ENCODE results near the gene PAPSS2. TPM values are rescaled to one million over a fixed set of nuclear protein-coding genes. Genes with fewer than 3 reads are reported as not detected.

Gene PAPSS2
- total and polyA plus RNA-seq, 2 experiments from 2014 or later: 38.3 to 58.0 TPM

DNA sequence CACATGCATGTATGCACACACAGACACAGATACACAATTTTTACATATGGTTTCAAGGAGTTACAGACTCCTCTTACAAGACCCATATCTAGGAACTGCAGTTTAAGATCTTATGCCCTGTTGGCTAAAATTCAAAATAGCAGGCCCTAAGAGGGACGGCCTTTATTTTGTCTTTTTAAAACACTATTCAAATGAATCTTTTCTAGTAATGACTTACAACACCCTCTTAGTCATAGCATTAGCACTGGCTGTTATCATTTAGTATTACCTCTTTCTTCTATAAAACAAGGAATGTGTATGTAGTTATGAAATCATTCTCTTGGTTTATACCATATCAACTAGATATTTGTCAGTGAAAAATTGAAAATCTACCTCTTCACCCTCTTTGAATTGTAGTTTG lies 15.3 kb downstream of the PAPSS2 start:
- no peaks in the 10 kb centered on the region for H3K27me3 ChIP-seq
- H3K4me1 ChIP-seq (ENCODE audit: insufficient read depth): no peaks in the 10 kb centered on the region
- H3K4me2 ChIP-seq: no peak overlapping the region
- H2AFZ ChIP-seq: no peak overlapping the region
- no peaks in the 10 kb centered on the region for H3K9me2 ChIP-seq (replicated peaks; ENCODE audit: insufficient read depth)
- H3K36me3 ChIP-seq (replicated peaks; ENCODE audit: insufficient read depth, low read depth): no peaks in the 10 kb centered on the region
- H3K27ac ChIP-seq: no peak overlapping the region
- peaks cover 51% of the 10 kb centered on the region for H3K79me2 ChIP-seq
- no peak for TF ChIP-seq EZH2 (IDR thresholded peaks at IDR 0.05; ENCODE audit: borderline replicate concordance)
- no peak for TF ChIP-seq CTCF (IDR thresholded peaks at IDR 0.05; ENCODE audit: poor library complexity)
- no peak for TF ChIP-seq EZH2phosphoT487 (IDR thresholded peaks at IDR 0.05; ENCODE audit: low read depth, severe bottlenecking, unreplicated experiment)
- H3K9me3 ChIP-seq (ENCODE audit: low read depth): no peaks in the 10 kb centered on the region
- no peak overlapping the region for H3K4me3 ChIP-seq
- DNase-seq (ENCODE audit: low spot score): no peak
- WGBS (ENCODE audit: low lambda C conversion rate, missing lambda C conversion rate): 87% methylated on average over 1 of the region's 1 CpG
- no peaks in the 10 kb centered on the region for H4K20me1 ChIP-seq (ENCODE audit: insufficient read depth, poor library complexity, severe bottlenecking)

DNA sequence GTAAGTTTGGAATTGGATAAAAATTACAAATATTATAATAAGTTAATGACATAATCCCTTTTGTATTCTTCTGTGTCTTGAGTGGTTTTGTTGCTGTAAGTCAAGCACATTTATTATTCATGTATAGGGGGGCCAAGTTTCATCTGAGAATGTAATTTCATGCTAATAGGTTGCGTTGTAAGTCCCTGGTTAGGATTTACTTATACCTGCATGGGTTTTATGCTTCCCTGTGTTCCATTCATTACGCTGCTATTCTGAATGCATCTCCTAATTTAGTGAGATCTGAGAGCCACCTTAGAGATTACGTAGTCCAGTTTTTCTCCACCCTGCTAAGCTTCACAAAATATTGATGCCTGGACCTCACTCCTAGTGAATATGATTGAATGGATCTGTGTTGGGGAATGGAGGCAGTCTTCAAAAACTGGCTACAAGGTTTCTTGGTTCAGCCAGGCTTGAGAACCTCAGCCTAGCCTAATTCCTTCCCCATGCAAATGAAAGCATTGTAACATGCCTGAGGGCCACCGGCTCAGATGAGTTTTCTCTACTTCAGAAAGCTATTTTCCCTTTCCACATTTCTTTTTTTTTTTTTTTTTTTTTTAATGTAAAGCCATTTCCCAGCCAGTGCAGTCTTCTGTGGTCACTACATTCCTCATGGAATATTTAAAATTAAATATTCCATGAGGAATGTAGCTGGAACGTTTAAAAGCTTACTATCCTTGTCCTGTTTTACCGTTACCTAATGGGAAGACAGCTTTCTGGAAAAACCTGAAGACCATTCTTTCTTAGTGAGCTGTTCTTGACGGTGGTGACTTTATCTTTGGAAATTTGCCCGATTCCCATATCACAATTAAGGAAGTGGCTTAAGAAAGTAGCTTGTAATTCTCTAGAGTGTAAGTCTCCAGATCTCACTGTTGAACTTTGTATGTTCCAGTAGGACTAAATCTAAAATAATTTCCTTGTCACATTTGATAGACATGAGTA lies 16.0 kb downstream of the PAPSS2 start:
- no peak for TF ChIP-seq CTCF (IDR thresholded peaks at IDR 0.05; ENCODE audit: poor library complexity)
- no peak for TF ChIP-seq EZH2 (IDR thresholded peaks at IDR 0.05; ENCODE audit: borderline replicate concordance)
- no peak for TF ChIP-seq EZH2phosphoT487 (IDR thresholded peaks at IDR 0.05; ENCODE audit: low read depth, severe bottlenecking, unreplicated experiment)
- Histone ChIP-seq H3K4me3 (no peak overlapping the region), H3K9me3 (ENCODE audit: low read depth) (no peaks in the 10 kb centered on the region), H3K36me3 (replicated peaks; ENCODE audit: insufficient read depth, low read depth) (no peaks in the 10 kb centered on the region), H2AFZ (no peak overlapping the region), H3K9me2 (replicated peaks; ENCODE audit: insufficient read depth) (no peaks in the 10 kb centered on the region), H3K27me3 (no peaks in the 10 kb centered on the region), H3K27ac (no peak overlapping the region), H3K4me2 (no peak overlapping the region), H3K4me1 (ENCODE audit: insufficient read depth) (no peaks in the 10 kb centered on the region), H4K20me1 (ENCODE audit: insufficient read depth, poor library complexity, severe bottlenecking) (no peaks in the 10 kb centered on the region), H3K79me2 (peaks cover 51% of the 10 kb centered on the region)
- DNase-seq (ENCODE audit: low spot score): no peak
- WGBS (ENCODE audit: low lambda C conversion rate, missing lambda C conversion rate): 82% methylated on average over 8 of the region's 8 CpGs

- no peak for TF ChIP-seq EZH2 (IDR thresholded peaks at IDR 0.05; ENCODE audit: borderline replicate concordance)
- no peak for TF ChIP-seq EZH2phosphoT487 (IDR thresholded peaks at IDR 0.05; ENCODE audit: low read depth, severe bottlenecking, unreplicated experiment)
- no peak for TF ChIP-seq CTCF (IDR thresholded peaks at IDR 0.05; ENCODE audit: poor library complexity)
- DNase-seq (ENCODE audit: low spot score): no peak
- Histone ChIP-seq H3K4me2 (no peak overlapping the region), H4K20me1 (ENCODE audit: insufficient read depth, poor library complexity, severe bottlenecking) (no peaks in the 10 kb centered on the region), H3K27me3 (no peaks in the 10 kb centered on the region), H3K79me2 (peaks cover 38% of the 10 kb centered on the region), H3K27ac (no peak overlapping the region), H3K4me3 (no peak overlapping the region), H3K4me1 (ENCODE audit: insufficient read depth) (no peaks in the 10 kb centered on the region), H3K36me3 (replicated peaks; ENCODE audit: insufficient read depth, low read depth) (no peaks in the 10 kb centered on the region), H2AFZ (no peak overlapping the region), H3K9me3 (ENCODE audit: low read depth) (no peaks in the 10 kb centered on the region), H3K9me2 (replicated peaks; ENCODE audit: insufficient read depth) (no peaks in the 10 kb centered on the region)
- 81% methylated on average over 1 of the region's 1 CpG for WGBS (ENCODE audit: low lambda C conversion rate, missing lambda C conversion rate)
Measured at GRCh38 chr10:87677595-87677994, 17.9 kb downstream of the PAPSS2 start.
